T1000 (cell line): ENCODE measurements around the gene MAK.
"Not testable (repeated sequence)": the region's sequence is repeated elsewhere in the genome, so short reads cannot be mapped to it uniquely, and the experiment has no call there.

Experiments used
- DNase-seq: peaks from one replicate; lab custom pipeline; 2025; ENCODE audit warnings: mixed read lengths; lab: John Stamatoyannopoulos, UW

MAK gene

DNA sequence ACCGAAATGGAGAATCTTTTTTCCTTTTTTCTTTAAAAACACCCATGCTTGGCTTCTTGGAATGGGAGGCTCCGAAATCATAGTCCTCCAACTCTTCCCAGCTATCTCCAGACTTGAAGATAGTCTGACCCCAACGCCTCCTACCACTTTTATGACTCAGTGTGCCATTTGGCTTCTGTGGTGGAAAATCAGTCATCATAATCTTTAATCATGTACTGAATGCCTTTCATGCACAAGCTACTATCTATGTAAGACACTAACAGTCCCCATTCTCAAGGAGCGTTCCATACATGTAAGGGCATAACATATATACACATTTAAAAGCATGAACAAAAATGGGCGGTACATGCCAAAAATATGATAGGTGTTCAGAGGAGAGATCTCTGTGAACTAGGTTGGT is 46.7 kb downstream of the MAK start:
- no peak for DNase-seq

DNA sequence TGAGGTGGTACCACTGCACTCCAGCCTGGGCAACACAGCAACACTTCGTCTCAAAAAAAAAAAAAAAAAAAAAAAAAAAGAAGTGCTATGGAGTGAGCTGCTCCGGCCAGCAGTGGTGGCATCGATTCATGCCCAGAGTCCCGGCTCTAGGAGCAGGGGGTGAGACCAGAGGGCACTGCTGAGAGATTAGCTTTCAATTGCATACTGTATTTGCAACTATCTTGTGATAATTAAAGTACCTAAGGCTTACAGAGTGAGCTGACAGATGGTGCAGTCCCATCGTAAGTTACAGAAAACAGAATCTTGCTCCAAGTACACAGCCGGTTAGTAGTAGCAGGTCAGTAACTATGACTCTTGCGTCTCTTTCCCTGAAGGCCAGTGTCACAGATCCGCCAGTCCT is 59.3 kb downstream of the MAK start:
- no peak for DNase-seq

DNA sequence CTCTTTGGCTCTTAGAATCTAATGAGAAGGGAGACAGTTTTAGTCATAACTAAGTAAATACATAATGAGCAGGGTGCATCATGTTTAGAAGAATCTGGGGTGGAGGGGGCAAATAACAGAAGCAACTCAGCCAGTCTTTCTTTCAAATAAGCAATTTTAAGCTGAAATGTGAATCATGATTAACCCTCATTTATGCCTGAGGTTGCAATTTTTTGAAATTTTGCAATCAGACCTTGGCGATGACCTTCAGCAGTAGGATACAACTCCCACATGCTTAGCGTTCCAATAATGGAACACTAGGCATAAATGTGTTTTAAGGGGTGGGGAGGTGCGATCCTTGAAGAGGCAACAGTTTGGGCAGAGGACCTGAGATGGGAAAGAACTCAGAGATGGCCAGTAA is 60.1 kb downstream of the MAK start:
- no peak for DNase-seq

DNA sequence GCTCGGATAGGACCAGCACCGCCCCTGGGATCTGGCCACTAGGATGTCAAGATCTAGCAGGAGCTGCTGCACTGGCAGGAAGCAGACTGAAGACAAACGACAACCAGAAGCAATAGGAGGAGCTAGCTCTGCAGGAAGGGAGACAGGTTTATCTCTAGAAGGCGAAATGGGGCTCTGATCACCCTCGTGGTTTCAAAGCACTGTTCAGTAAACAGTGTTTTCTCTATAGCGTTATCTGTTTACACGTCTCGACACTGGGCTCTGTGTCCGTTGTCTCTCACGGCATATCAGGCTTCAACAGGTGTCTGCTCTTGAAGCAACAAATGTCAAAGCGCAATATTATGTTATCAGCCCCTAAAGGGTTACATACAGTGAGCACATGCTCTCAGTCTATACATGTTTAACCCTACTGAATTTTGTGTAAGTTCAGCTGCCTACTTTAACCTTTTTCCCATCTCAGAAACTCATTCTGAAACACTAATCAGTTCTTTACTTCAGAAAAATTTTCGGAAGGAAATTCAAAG is 66.9 kb downstream of the MAK start:
- DNase-seq = no peak

DNA sequence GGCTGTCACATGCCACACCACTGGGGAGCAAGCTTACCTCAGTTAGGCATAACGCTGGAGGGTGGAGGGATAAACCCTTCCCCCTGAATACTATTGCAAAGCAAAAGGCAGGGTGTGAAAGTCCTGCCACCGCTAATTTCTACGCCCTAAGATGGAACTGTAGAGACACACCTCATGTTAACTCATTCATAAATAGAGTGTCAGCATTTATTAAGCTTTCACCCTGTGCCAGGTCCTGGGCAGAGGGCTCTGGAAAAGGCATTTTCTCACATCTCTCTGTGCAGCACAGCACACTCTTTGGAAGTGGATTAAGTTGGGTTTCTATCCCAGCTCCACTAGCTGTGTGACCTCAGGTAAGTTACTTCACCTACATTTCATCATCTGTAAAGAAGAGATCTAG is 68.9 kb downstream of the MAK start:
- DNase-seq = no peak

DNA sequence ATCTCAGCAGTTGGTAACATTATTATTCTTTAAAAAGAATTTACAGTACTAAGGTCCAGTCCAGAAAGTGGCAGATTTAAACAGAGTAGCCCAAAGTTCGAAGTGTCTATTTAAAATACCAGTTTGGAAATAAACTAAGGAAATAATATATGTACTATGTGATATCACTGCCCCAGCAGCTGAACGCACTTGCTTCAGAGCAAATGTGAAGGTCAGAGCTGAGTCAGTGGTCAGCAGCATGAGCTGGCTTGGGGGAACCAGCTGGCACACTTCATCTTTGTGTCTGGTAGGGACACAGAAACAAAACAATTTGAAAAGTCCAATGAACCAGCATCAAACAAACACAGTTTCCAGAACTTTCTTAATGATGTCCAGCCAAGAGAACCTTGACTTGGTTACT is 75.3 kb downstream of the MAK start:
- DNase-seq = no peak

DNA sequence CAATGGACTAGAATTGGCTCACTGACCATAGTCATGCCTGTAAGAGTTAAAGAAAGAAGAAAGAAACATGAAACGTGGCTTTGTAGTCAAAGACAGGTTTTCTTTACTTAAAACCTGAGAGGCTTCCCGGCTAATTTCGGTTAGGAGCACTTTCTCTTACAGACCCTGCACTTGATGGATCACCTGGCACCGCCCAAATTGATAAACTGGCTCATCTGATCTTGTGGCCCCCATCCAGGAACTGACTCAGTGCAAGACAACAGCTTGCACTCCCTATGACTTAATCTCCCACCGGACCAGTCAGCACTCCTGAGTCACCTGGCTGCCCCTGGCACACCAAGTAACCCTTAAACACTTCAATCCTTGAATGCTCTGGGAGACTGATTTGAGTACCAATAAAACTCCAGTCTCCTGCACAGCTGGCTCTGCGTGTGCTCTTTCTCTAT is 78.4 kb downstream of the MAK start:
- DNase-seq = peak; percentile 82

DNA sequence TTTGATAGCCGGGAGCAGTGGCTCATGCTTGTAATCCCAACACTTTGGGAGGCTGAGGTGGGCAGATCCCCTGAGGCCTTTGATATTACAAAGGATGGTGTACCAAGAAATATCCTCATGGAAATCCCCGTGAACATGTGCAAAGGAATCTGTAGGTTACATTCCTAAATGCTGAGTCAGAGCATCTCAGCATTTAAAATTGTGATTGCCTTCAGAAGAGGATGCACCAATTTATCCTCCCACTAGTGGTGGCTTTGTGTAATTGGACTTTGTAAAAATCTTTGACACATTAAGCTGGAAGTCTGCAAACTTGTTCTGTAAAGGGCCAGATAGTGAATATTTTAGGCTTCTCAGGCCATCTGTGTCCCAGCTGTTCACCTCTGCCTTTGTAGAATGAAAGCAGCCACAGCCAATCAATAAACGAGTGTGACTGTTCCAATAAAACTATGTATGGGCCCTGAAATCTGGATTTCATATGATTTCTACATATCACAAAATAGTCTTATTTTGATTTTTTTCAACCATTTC is 79.0 kb downstream of the MAK start:
- DNase-seq = peak; percentile 83

DNA sequence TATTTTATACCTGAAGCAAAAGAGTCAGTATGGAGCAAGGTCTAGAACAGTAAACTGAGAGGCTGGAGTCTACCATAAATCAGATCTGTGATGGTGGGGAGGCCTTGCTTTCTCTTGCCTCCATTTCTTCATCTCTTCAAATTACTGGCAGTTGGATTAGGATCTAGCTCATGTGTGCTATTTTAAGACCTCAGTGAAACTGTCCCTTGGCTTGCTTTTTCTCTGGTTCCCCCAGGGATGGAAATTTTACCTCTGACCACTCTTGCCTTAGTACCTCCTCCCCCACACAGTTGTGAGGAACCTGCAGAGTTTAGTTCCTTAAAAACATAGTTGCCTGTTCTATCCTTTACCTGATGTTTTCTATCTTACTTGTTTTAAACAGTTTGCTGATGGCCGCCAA is 82.3 kb downstream of the MAK start:
- DNase-seq = no peak

DNA sequence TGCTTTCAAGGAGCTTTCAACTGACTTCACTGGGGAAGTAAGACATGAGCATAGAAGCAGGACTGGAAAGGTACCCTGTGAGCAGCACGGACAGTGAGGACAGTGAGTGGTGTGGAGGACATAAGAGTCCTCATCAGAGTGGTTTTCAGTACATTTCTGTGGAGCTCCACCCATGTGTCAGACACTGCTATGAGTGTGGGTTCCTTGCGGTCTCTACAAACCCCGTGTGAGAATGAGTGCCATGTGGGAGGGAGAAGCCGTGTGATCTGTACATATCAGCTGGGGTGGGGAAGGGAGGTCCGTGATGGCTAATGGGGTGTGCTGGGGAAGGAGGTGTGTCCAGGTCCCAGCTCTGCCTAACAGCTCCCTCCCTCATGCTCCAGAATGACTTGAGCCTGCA is 86.6 kb downstream of the MAK start:
- not testable (repeated sequence) for DNase-seq

DNA sequence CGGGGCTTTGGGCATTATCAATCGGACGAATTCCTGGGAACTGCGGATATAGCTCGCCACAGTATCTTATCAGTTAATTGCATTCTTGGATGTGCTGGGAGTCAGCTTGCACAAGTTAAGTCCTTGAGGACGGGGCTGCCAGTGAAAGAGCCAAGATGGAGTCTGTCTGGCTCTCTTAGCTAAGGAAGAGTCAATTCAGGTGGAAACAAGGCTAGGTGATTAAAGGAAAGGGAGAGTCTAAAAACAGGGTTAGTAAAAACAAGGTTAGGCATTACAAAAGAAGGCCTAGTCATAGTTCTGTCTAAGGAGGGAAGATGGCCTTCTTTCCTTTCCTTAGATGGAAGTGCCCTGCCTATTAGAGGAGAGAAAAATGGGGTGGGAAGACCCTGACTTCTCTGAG is 87.8 kb downstream of the MAK start:
- not testable (repeated sequence) for DNase-seq

DNA sequence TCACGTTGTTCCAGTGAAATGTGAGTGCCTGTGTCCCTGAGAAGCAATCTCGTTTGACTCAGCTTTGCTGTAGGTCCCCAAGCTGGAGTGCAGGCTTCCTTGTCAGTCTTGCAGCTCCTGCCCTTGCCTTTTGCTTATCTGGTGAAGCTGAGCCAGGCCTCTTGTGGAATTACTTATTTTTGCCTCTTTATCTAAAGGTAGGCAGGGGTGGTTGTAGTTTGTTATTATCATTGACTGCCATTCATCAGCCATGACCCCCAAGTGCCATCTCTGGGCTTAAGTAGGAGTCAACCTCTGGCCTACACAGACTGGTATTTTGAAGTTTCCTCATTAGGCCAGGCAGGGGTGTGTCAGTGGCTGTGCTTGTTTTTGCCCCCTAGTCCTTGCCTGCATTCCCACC is 88.6 kb downstream of the MAK start:
- no peak for DNase-seq

DNA sequence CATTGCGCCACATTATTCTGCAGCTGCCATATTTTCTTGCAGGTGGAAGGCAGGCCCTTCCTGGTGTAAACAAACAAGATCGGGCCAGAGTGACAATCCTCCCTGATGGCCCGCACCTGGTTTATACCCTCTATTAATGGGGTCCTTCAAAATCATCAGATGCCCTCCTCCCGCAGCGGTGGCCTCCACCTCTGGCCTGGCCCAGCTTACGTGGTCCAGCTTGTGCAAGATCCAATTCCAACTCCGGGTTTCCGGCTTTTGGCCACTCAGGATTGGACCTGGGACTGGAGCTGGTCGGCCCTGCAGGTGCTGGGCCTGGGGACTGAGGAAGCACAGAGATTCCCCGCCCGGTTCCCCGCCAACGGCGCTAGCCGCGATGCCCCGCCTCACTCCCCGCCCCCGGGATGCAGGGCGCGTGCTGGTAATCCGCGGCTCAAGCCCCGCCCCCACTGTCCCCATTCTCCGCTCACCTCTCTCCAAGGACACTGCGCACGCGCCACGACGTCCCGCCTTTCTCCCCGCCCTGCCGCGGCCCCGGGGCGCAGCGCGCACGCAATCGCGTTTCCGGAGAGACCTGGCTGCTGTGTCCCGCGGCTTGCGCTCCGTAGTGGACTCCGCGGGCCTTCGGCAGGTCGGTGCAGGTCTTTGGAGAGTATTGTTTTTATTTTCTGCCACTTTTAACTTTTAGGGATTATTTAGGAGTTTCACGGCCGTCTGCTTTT is 90.9 kb downstream of the MAK start, which contains the start of gene TMEM14B:
Gene TMEM14B (plus strand): TSS at position 555 of the 722 bp plus-strand sequence. CDS start 1,441 bp downstream, outside the sequence.
- DNase-seq = peak; percentile 95

DNA sequence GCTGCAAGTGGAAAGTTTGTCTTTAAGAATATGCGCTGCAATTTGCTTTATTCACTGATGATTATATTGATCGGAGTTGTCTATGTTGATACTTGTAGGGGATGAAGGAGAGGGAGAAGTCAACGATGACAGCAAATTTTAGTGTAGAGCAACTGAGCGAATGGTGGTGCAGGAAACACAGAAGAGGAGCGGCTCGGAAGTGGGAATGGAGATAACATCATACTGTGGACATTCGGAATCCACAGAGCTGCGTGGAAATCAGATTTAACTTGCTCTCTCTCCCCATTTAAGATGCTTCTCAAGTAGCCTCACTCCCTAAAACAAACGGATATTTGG is 91.5 kb downstream of the MAK start:
- DNase-seq = no peak

DNA sequence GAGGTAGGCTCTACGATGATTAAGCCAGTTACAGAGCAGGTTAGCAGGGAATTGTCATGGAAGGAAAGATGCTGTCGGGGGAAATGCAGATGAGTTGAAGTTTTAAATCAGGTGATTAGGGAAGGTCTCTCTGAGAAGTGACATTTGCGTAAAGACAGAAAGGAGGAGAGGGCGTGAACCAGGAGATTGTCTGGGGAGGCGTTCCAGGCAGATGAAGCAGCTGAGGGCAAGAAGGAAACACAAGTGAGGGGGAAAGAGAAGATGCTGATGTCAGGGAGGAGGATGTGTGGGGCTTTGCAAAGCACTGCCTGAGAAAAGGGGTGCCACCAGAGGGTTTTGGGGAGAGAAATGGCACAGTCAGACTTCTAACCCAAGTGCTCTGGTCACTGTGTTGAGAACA is 93.2 kb downstream of the MAK start:
- no peak for DNase-seq

DNA sequence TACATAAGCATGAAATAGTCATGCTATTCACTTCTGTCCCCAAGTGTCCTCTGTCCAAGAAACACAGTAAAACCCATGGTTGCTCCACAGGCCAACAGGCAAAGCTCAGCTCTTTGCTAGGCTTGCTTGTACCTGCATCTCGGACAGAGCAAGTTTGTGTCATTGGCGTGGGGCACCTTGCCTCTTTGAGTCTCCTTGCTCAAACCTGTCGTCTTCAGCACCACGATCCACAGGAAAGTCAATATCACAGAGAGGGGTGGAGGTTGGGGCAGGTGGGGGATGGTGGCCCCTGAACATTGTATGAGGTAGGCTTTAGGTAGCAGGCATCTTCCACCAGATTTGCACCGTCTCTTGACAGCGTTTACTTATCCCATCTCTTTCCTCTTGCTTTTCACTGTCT is 94.8 kb downstream of the MAK start:
- no peak for DNase-seq

DNA sequence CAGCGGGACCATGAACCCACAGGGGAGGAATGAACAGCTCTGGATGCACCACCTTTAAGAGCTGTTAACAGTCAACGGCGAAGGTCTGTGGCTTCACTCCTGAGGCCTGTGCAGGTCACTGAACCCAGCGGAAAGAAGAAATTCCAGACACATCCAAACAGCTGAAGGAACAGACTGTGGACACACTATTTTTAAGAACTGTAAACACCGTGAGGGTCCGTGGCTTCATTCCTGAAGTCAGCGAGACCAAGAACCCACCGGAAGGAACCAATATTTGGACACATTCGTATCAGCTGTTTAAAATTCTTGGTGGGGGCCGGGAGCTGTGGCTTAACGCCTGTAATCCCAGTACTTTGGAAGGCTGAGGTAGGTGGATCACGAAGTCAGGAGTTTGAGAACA is 96.1 kb downstream of the MAK start:
- DNase-seq = no peak

DNA sequence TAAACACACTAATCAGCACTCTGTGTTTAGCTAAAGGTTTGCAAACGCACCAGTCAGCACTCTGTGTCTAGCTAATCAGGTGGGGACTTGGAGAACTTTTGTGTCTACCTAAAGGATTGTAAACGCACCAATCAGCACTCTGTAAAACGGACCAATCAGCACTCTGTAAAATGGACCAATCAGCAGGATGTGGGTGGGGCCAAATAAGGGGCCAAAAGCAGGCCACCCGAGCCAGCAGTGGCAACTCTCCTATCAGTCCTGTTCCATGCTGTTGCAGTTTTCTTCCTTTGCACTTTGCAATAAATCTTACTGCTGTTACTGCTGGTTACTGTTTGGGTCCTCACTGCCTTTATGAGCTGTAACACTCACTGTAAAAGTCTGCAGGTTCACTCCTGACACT is 96.7 kb downstream of the MAK start:
- not testable (repeated sequence) for DNase-seq

DNA sequence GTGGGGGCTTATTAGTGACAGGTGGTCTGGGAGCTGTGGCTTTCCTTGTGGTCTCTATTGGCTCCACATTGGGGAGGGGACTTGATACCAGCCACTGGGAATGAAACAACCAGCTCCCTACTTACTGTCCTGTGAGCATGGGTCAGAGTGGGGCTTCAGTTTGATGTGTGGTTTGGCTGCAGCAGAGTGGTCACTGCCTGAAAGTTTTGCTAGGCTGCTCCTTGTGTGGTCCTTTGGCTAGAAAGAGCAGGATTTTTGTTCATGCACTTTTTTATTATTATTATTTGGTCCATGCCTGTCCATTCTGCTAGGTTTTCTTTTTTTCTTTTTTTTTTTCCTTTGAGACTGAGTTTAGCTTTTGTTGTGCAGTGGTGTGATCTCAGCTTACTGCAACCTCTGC is 98.3 kb downstream of the MAK start:
- no peak for DNase-seq

DNA sequence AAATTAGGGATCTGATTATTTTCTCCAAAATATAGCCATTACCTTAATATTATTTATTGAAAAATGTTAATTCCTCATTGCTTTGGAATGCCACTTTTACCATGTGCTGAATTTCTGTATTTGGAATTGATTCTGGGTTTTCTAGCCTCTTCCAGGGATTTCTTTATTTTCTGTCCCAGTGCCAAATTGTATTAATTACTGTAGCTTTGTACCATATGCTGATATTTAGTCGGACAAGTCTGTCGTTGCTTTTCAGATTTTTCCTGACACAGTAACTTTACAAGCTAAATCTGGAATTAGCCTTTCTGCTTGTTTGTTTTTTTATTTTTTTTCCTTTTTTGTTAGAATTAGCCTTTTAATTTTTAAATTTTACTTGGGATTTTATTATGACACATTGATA is 101.6 kb downstream of the MAK start:
- no peak for DNase-seq

DNA sequence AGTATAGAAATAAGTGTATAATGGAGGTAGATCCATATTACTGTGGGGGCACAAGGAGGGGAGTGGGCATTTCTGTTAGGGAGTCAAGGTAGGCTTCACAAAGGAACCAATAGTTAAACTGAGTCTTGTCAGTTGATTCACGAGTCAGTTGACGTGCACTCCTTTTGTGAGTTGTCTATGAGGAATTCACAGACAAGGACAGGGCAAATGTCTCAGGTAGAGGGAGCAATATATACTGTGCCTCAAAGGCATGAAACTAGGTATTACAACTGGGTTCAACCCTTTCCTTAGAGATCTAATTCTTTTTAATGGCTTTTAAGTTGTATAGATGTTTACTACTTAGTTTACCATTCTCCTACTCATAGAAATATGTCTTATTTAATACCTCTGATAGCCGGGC is 104.5 kb downstream of the MAK start:
- DNase-seq = no peak

DNA sequence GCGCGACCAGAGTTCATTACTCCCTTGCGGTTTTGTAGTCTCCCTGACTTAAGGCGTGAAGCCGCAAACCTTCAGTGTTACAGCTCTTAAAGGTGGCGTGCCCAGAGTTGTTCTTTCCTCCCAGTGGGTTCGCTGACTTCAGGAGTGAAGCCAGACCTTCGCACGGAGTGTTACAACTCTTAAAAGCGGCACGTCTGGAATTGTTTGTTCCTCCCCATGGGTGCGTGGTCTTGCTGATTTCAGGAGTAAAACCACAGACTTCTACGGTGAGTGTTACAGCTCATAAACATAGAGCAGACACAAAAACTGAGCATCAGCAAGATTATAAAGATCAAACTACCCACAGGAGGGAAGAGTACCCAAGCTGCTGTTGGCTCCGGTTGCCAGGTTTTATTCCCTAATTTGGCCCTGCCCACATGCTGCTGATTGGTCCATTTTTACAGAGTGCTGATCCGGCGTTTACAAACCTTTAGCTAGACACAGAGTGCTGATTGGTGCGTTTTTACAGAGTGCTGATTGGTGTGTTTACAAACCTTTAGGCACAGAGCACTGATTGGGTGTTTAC is 105.1 kb downstream of the MAK start:
- no peak for DNase-seq

DNA sequence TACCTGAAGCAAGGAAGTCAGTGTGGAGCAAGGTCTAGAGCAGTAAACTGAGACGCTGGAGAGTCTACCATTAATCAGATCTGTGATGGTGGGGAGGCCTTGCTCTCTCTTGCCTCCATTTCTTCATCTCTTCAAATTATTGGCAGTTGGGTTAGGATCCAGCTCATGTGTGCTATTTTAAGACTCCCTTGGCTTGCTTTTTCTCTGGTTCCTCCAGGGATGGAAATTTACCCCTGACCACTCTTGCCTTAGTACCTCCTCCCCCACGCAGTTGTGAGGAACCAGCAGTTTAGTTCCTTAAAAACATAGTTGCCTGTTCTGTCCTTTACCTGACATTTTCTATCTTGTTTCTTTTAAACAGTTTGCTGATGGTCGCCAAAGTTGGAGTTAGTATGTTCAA is 108.1 kb downstream of the MAK start:
- DNase-seq = no peak

DNA sequence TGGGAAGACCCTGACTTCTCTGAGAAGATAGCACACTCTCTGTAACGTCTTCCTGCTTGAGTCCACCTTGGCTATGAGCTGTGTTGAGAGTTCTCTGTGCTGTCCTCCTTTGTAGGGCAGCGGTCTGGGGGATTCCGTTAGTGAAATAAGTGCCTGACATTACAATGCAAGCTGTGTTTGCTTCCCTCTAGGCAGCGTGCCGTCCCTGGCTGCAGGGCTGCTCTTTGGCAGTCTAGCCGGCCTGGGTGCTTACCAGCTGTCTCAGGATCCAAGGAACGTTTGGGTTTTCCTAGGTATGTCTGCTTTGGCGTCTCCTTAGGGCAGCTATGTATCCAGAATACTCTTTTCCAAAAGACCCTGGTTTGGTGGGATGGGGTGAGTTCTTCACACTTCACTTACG is 112.6 kb downstream of the MAK start:
- DNase-seq = no peak
